GM10248 (cell line): ENCODE data around the gene STRN4.
"Not testable (repeated sequence)": the region's sequence is repeated elsewhere in the genome, so short reads cannot be mapped to it uniquely, and the experiment has no call there.

ENCODE experiments used
- CTCF ChIA-PET: fragments of 300-600 bp; sonication (Branson Sonifier 250); formaldehyde crosslinking; extraction: SDS; loops from one replicate; lab custom pipeline; 2021; ENCODE audit warnings: antibody characterized with exemption; lab: Yijun Ruan, JAX
- POLR2A ChIA-PET: fragments of 350-650 bp; sonication (Branson Sonifier 250); formaldehyde crosslinking; extraction: SDS; loops from one replicate; lab custom pipeline; 2020; ENCODE audit warnings: antibody characterized with exemption; lab: Yijun Ruan, JAX
- DNase-seq: peaks from one replicate; pipeline ENCODE4 v3.0.0; 2012; ENCODE audit errors: extremely low spot score
- CTCF ChIP-seq: IDR thresholded peaks from 2 replicates; pipeline ENCODE4 v1.5.1; 2012; ENCODE audit warnings: mild to moderate bottlenecking, low read depth; ENCODE audit errors: extremely low read depth, missing control alignments, control extremely low read depth

The STRN4 gene

GRCh38 chr19:46784262-46785053, 38.2 kb upstream of the STRN4 start:
- ChIA-PET POLR2A (interaction anchor here (0.6 to 1.5 kb wide), 5 partner anchors 11 to 79 kb away, joined by 3 to 4 read pairs (median 3); no protein-coding TSS in a partner anchor), CTCF (interaction anchor here (0.6 to 3.0 kb wide), 14 partner anchors 15 to 80 kb away, joined by 3 to 12 read pairs (median 4); no protein-coding TSS in a partner anchor)
- TF ChIP-seq CTCF = peak; percentile 26
- DNase-seq = peak; percentile 82

- ChIA-PET CTCF (interaction anchor here (1.3 to 3.0 kb wide), 6 partner anchors 14 to 79 kb away, joined by 3 to 12 read pairs (median 4); no protein-coding TSS in a partner anchor), POLR2A (no interaction called here)
- peak; percentile 3 for DNase-seq
- TF ChIP-seq CTCF = no peak
Measured at GRCh38 chr19:46783670-46784069, 37.4 kb upstream of the STRN4 start.

- peak; percentile 5 for DNase-seq
- POLR2A ChIA-PET = interaction anchor here (0.7 kb wide), 1 partner anchor 23 kb away, joined by 3 read pairs; no protein-coding TSS in a partner anchor
- CTCF ChIA-PET = no interaction called here
- TF ChIP-seq CTCF = no peak
Measured at GRCh38 chr19:46782355-46783019, 36.2 kb upstream of the STRN4 start.

GRCh38 chr19:46777956-46778645, 31.9 kb upstream of the STRN4 start:
- ChIA-PET CTCF (interaction anchor here (0.7 to 0.8 kb wide), 3 partner anchors 11 to 57 kb away, joined by 3 to 4 read pairs (median 3); no protein-coding TSS in a partner anchor), POLR2A (interaction anchor here (0.6 kb wide), 1 partner anchor 41 kb away, joined by 11 read pairs; no protein-coding TSS in a partner anchor)
- not testable (repeated sequence) for DNase-seq

- POLR2A ChIA-PET = interaction anchor here (0.6 kb wide), 2 partner anchors 11 to 40 kb away, joined by 4 to 11 read pairs; no protein-coding TSS in a partner anchor
- CTCF ChIA-PET = interaction anchor here (0.8 to 1.4 kb wide), 3 partner anchors 10 to 19 kb away, joined by 4 to 8 read pairs (median 5); no protein-coding TSS in a partner anchor
Measured at GRCh38 chr19:46776927-46777911, 31.0 kb upstream of the STRN4 start.

More at GRCh38 chr19:46776927-46777911, 31.0 kb upstream of the STRN4 start:
- TF ChIP-seq CTCF = no peak
- peak; percentile 40 for DNase-seq
